Measurements from ENCODE around the gene SMARCE1. TPM values are rescaled to one million over a fixed set of nuclear protein-coding genes. Genes with fewer than 3 reads are reported as not detected.

Gene SMARCE1
- polyA plus RNA-seq, 1 donor from 2014 or later: 248 TPM

- Histone ChIP-seq H3K9me3 (ENCODE audit: low read length) (no peaks in the 10 kb centered on the region), H3K79me2 (replicated peaks; ENCODE audit: insufficient read depth, low read length) (no peaks in the 10 kb centered on the region), H3K36me3 (ENCODE audit: insufficient read depth, low read length) (no peaks in the 10 kb centered on the region), H3F3A (ENCODE audit: insufficient read depth, low read length, poor library complexity, severe bottlenecking) (no peaks in the 10 kb centered on the region), H3K27me3 (ENCODE audit: insufficient read depth, low read depth, low read length) (no peaks in the 10 kb centered on the region), H3K27ac (ENCODE audit: low read length) (no peak overlapping the region), H3K9ac (ENCODE audit: low read length) (no peak overlapping the region), H3K9me2 (ENCODE audit: insufficient read depth, low read length) (no peaks in the 10 kb centered on the region), H2AFZ (ENCODE audit: low read depth, low read length) (no peak overlapping the region), H3K4me3 (ENCODE audit: low read length) (no peak overlapping the region), H4K20me1 (ENCODE audit: insufficient read depth) (no peaks in the 10 kb centered on the region), H3K4me2 (ENCODE audit: low read length) (no peak overlapping the region)
- TF ChIP-seq EZH2 (IDR thresholded peaks at IDR 0.05; ENCODE audit: borderline replicate concordance, insufficient read depth, low read length, poor library complexity, severe bottlenecking) (no peak), REST (IDR thresholded peaks at IDR 0.05; ENCODE audit: borderline replicate concordance) (no peak), SMC3 (conservative IDR thresholded peaks at IDR 0.05; ENCODE audit: poor library complexity) (no peak), TAF1 (IDR thresholded peaks at IDR 0.05; ENCODE audit: low read depth) (no peak), RAD21 (conservative IDR thresholded peaks at IDR 0.05) (no peak), CTCF (IDR thresholded peaks at IDR 0.05; ENCODE audit: poor library complexity, severe bottlenecking) (no peak), POLR2AphosphoS5 (IDR thresholded peaks at IDR 0.05) (no peak)
Observed at GRCh38 chr17:40680998-40681397, 33.4 kb upstream of the SMARCE1 start.

- H2AFZ ChIP-seq (ENCODE audit: low read depth, low read length): no peak overlapping the region
Observed at GRCh38 chr17:40679523-40679907, 31.9 kb upstream of the SMARCE1 start.

More at GRCh38 chr17:40679523-40679907, 31.9 kb upstream of the SMARCE1 start:
- no peak for TF ChIP-seq MXI1 (conservative IDR thresholded peaks at IDR 0.05; ENCODE audit: poor library complexity, severe bottlenecking)
- TF ChIP-seq REST (IDR thresholded peaks at IDR 0.05; ENCODE audit: borderline replicate concordance): no peak
- TF ChIP-seq TAF1 (IDR thresholded peaks at IDR 0.05; ENCODE audit: low read depth): no peak
- TF ChIP-seq EP300 (conservative IDR thresholded peaks at IDR 0.05; ENCODE audit: poor library complexity, severe bottlenecking): no peak
- no peak for TF ChIP-seq RAD21 (conservative IDR thresholded peaks at IDR 0.05)
- no peak for TF ChIP-seq CTCF (IDR thresholded peaks at IDR 0.05; ENCODE audit: poor library complexity, severe bottlenecking)
- TF ChIP-seq EZH2 (IDR thresholded peaks at IDR 0.05; ENCODE audit: borderline replicate concordance, insufficient read depth, low read length, poor library complexity, severe bottlenecking): no peak
- no peak for TF ChIP-seq POLR2AphosphoS5 (IDR thresholded peaks at IDR 0.05)
- no peak for TF ChIP-seq SMC3 (conservative IDR thresholded peaks at IDR 0.05; ENCODE audit: poor library complexity)
- Histone ChIP-seq H3K79me2 (replicated peaks; ENCODE audit: insufficient read depth, low read length) (no peaks in the 10 kb centered on the region), H3F3A (ENCODE audit: insufficient read depth, low read length, poor library complexity, severe bottlenecking) (no peaks in the 10 kb centered on the region), H3K4me2 (ENCODE audit: low read length) (no peak overlapping the region), H3K36me3 (ENCODE audit: insufficient read depth, low read length) (no peaks in the 10 kb centered on the region), H3K27ac (ENCODE audit: low read length) (no peak overlapping the region), H3K4me3 (ENCODE audit: low read length) (no peak overlapping the region), H4K20me1 (ENCODE audit: insufficient read depth) (no peaks in the 10 kb centered on the region), H3K9me2 (ENCODE audit: insufficient read depth, low read length) (no peaks in the 10 kb centered on the region), H3K9me3 (ENCODE audit: low read length) (no peaks in the 10 kb centered on the region), H3K27me3 (ENCODE audit: insufficient read depth, low read depth, low read length) (no peaks in the 10 kb centered on the region), H3K9ac (ENCODE audit: low read length) (no peak overlapping the region)
